HG03575 (cell line): ENCODE data around the gene POU2AF3.
"Not testable (repeated sequence)": the region's sequence is repeated elsewhere in the genome, so short reads cannot be mapped to it uniquely, and the experiment has no call there.

Source experiments
- ATAC-seq: cut with Tn5 transposase; IDR thresholded peaks from one replicate; pipeline ENCODE4 v1.9.1; 2021; ENCODE audit not compliant: unreplicated experiment, insufficient number of reproducible peaks, low FRiP score; ENCODE audit errors: extremely low read depth

Gene POU2AF3, protein sequence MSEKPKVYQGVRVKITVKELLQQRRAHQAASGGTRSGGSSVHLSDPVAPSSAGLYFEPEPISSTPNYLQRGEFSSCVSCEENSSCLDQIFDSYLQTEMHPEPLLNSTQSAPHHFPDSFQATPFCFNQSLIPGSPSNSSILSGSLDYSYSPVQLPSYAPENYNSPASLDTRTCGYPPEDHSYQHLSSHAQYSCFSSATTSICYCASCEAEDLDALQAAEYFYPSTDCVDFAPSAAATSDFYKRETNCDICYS

DNA sequence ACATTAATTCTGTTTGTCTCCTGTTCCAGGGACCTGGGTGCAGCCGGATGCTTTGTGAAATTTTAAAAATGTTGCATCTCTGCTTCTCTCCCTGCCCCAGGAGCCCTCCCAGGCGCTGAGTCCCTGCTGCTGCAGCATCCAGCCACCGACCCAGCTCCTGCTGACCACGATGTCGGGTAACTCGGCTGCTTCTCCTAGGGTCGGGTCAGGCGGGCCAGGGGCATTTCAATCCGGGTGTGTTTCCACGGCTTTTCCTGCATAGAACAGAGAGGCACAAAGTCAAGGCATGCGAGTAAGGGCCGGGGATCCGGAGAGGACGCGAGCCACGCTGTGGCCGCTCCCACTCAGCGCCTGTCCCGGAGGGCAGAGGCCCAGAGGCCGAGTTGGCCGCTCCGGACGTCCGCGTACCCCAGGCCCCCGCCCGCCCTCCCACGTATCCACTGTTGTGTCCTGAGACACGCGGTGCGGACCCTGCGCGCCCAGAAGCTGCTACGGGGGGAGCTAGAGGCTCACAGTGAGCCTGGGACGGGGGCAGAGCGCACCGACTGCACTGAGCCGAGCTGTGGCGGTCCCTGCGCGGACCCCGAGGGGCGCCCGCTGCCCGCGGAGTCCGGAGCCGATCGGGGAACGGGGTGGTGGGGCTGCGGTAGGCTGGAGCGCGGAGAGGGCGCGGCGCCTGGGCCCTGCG, at the start of gene POU2AF3:
TSS of gene POU2AF3 (plus strand) at position 134 of the 688 bp plus-strand sequence. CDS start at position 170, 36 bp downstream.
- ATAC-seq, result no peak

DNA sequence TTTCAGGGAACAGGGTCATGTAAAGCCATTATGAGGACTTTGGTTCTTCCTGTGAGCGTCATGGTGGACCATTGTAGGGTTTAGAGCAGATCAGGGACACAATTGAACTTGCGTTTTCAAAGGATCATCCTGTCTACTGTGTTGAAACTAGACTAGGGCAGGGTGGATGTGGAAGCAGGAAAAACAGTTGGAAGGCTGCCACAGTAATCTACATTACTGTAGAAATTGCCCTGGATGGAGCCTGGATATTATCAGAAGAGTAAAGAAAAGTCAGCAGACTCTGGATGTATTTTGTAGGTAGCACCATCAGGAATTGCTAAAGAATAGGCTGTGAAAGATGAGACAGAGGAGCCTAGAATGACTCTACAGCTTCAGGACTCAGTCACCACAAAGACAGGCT, 47.4 kb upstream of the POU2AF3 start:
- ATAC-seq, result no peak

DNA sequence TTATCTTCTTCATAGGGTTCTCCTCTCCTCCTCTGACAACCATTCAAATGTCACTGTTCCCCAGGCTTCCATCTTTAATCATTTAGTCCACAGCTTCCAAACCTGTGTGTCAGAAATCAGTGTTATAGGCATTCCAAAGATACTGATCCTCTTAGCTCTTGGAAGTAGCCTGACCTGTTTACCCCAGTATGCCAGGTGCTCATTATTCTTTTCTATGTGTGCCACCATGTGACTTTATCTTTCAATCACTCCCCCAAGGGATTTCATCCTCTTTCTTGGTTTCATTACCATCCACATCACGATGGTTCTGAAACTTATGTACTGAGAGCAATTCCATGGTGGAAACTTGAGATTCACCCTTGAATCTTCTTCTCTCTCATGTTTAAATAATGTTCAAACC, 45.2 kb upstream of the POU2AF3 start:
- ATAC-seq, result no peak

DNA sequence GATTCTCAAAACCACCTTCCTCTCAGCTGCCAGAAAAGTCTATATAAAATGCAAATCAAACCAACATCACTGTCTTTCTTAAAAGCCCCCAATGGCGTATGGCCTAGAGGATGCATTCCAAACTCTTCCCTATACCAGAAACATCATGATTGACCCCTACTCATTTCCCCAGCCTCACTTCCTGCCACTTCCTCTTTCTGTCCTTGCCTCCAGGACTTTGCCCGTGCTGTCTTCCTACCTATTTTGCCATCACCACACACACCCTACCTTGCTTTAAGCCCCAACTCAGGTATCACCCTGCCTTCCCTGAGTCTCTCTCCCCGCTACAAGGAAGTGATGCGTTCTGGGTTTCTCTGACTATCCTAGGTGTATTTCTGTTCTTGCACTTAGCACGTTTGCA, 44.7 kb upstream of the POU2AF3 start:
- no peak for ATAC-seq

DNA sequence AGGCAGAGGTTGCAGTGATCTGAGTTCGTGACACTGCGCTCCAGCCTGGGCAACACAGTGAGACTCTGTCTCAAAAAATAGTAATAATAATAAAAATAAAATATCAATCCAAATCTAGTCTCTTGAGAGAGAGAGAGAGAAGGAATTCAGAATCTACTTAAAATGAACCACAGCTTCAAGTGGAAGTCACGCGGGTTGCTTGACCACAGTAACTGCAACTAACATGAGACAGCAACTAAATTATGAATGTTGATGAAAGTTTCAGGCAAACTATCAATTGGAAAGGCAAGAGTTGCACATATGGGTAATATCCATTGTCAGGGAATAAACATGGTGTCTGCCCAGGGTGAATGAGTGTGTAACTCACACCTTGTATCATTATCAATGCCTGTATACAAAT, 40.3 kb upstream of the POU2AF3 start:
- no peak for ATAC-seq

DNA sequence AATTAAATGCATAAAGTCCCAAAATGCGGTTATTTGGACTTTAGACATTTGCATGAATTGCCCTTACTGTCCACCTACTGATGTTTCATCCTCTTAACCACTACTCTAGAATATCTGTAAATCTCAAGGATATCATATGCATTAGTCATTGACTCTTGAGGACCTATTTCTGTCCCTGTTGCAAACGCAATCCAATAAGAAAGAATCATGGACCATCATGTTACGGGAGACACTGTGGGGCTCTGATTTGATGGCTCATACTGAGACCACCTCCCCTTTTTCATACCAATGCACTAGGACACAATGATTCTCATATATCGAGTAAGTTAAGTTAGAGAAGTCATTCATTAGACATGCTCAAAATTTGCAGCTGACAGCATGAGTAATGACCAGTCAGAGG, 38.5 kb upstream of the POU2AF3 start:
- ATAC-seq, result no peak

DNA sequence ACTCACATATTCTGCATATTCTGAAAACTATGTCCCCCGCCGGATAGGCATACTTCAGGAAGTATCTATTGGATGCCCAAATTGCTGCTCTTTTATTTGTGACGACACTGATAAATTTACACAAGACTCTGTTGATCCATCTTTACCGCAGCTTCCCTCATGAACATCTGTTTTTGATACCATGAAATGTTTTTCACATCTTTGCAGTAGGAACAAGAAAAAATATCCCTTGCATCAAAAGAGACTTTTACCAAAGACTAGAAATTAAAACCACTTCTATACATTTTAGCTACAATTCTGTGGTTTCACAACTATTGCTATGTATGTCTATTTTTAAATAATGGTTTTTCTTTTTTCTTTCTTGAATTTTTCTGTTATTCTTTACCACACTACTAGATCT, 37.5 kb upstream of the POU2AF3 start:
- ATAC-seq, result no peak

DNA sequence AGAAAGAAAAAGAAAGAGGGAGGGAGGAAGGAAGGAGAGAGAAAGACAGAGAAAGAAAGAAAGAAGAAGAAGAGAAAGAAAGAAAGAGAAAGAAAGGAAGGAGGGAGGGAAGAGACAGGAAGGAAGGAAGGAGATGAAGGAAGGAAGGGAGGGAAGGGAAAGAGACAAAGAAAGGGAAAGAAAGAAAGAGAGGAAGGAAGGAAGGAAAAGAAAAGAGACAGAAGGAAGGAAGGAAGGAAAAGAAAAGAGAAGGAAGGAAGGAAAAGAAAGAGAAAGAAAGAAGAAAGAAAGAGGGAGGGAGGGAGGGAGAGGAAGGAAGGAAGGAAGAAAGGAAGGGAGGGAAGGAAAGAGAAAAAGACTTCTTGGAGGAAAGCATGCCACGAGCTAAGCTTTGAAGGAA, 33.7 kb upstream of the POU2AF3 start:
- ATAC-seq, result no peak

DNA sequence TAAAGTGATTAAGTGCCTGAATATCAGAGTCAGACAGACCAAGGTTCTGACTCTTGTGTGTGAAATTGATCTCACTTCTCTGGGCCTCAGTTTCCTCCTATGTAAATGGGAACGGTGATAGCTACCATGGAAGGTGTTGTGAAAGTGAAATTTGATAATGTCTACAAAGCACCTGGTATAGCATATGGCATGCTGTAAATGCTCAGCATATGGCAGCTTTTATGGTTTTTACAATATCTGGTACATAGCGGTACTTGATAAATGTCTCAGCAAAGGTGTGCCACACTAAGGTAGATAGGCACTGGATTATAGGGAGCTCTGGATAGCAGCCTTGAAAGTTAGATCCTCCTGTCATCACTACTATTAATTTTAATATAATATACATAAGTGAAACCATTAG, 32.9 kb upstream of the POU2AF3 start:
- ATAC-seq, result no peak

DNA sequence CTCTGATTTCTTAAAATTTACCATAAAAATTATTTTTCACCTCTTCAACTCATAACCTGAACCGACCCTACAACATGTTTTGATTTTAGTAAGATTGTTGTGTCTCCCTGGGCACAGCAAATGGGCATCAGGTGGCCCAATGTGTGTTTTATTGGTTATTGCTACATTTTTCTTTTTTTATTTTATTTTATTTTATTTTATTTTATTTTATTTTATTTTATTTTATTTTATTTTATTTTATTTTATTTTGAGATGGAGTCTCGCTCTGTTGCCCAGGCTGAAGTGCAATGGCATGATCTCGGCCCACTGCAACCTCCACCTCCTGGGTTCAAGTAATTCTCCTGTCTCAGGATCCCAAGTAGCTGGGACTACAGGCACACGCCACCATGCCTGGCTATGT, 30.0 kb upstream of the POU2AF3 start:
- ATAC-seq, result not testable (repeated sequence)

DNA sequence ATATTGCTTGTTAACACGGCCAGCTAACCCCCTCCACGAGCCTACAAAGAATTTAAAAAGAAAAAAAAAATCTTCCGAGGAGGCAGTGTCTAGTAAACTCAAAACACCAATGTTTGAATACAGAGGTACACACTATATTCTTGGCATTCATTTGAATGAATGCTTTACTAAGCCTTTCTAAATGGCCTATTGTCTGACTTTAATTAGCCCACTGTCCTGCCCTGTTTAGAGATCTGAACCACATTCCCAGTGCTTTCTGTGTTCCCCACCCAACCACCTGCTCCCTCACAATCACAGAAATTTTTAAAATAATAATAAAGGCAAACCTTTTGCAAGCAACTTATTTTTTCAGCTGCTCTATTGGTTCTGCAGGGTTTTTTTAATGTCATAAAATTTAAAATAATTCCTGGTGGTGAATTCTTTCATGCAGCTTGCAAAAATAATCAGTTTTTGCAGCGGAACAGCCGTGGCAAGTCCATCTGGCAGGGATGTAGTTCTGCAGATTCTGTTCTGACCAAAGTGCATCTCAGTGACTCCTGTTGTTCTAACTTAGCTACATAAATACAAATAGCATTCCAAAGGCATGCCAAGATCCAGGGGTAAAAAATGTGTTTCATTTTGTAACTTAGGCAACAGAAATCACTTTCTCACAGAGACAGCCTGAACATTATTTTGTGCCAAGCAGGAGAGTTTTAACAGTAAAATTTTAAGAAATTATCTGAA, 29.0 kb upstream of the POU2AF3 start:
- ATAC-seq, result no peak

DNA sequence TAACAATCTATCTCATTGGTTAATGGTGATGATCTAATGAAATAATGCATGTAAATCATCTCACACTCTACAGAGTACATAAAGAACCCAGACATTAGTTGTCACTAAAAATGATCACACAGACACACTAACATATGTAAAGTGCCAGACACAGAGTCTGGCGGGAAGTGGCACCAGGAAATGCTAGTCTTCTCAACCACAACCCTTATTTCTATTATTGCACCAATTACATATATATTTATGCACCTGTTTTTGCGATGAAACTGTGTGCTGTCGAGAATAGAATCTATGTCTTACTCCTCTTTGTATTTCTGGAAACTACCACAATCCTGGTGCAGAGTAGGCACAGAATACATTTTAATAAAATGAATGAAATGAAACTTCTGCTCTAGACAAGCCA, 25.9 kb upstream of the POU2AF3 start:
- no peak for ATAC-seq

DNA sequence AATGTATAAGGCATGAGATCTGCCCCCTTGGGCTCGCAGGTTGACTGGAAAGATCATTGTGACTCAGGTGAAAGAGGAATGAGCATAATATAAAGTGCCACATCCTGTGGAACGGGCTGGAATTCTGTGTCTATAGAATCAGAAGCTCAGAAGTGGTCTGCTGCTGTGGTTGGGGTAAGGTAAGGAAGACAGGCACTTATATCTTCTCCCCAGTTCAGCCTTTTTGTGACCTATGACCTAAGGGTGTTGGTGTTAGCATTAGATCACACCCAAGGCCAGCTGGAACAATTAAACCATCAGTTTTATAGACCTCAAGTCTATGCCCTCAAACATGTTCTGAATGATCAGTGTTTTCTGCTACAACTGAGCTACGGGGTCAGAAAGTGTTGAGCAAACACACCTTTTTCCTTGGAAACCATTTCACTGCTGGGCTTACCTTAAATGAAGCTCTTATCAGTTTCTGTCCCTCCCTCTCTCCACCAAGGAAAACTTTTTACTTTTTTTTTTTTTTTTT, 15.7 kb upstream of the POU2AF3 start:
- no peak for ATAC-seq

DNA sequence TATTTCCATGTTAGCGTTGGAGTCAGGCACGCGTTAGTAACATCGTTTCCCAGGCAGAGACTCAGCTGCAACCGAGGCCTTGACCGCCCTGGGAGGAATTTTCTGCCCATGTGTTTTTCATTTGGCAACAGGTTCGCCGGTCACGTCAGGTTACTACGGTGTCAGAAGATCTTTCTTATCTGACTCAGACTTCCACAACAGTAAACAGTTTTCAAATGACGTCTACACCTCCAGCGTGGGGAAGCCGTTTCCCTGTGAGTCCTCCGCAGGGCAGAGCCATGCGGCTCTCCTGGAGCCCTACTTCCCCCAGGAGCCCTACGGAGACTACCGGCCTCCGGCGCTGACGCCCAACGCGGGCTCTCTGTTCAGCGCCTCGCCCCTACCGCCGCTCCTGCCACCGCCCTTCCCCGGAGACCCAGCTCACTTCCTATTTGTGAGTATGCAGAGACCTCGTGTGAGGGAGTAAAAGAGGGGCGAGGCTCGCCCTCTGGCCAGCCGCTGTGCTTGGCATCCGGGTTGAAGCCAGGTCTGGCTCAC, 14.3 kb upstream of the POU2AF3 start:
- ATAC-seq, result no peak

DNA sequence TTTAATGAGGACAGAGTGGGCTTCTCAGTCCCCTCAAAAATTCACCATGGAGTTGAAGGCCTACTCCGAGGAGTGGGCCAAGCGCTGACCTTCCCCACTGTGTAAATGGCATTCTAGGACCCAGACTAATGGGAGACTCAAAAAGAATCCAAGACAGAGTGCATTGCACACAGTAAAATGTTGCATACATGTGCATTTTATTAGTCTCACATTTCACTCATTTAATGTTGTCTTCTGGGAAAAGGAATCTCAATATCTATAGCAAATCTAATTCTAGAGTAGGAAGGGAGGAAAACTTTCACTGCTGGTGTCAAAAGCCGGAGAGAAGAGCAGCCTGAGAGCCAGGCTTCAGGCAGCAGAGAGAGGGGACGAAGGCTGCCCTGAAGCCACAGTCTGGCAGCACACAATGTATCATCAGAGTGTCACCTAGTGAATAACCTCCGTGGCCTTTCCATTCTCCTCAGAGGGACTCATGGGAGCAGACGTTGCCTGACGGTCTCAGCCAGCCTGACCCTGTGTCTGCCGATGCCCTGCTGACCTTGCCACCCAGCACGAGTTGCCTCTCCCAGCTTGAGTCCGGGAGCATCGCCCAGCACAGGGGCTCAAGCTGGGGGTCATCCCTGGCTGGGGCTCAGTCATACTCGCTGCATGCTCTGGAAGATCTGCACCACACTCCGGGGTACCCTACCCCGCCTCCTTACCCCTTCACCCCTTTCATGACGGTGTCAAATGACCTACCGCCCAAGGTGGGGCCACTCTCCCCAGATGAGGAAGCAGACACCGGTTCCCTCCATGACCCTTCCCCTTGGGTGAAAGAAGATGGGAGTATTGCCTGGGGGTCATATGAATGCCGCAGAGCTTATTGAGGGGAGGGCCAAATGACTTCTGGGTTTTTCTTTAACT, 12.9 kb upstream of the POU2AF3 start:
- ATAC-seq, result no peak

DNA sequence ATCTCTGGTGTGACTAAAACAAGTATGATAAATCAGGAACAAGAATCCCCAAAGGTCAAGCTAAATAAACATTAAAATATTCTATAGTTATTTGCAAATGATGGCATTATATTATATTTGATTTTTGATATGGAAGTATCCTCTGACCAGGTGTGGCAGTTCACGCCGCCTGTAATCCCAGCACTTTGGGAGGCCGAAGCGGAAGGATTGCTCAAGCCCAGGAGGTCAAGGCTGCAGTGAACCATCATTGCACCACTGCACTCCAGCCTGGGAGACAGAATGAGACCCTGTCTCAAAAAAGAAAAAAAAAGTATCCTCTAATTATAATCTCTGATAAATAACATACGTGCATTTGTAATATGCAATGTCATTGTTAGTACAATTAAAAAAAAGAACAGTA, 6.6 kb upstream of the POU2AF3 start:
- ATAC-seq, result no peak

DNA sequence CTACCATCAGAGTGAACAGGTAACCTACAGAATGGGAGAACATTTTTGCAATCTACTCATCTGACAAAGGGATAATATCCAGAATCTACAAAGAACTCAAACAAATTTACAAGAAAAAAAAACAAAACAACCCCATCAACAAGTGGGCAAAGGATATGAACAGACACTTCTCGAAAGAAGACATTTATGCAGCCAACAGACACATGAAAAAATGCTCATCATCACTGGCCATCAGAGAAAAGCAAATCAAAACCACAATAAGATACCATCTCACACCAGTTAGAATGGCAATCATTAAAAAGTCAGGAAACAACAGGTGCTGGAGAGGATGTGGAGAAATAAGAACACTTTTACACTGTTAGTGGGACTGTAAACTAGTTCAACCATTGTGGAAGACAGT, 5.9 kb upstream of the POU2AF3 start:
- ATAC-seq, result not testable (repeated sequence)

DNA sequence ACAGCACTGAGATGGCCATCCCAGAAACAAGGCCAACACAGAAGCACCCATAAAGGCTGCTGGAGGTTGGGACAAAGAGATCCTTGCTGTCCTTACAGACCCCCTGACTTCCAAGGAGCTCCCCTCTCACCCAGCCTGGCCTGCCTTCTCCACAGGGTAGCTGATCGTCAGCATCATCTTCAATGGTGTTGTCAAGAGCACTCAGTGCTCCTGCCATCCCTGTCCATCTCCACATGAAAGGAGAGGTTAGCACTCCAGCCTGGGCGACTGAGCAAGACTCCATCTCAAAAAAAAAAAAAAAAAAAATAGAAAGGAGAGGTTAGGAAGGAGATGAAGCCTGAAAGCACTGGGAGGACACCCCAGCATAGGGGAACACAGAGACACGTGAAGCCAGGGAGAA, 2.1 kb upstream of the POU2AF3 start:
- no peak for ATAC-seq

DNA sequence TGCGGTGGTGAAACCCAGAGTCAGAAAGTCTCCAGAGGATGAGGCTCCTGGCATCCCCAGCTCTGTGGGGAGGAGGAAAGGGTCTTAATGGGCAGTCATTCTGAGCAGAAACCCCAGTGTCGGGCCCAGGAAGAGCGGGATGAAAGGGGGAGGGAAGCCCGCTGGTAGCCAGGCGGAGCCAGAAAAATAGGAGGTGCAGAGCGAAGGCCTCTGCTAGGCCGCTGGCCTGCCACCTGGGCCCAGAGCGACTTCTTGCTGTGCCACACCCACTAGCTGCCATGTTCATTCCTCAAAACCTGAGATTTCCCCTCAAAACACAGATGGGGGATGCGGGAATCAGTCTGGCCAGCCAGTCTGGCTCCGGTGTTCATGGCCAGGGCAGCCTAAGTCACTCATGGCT, 650 bp upstream of the POU2AF3 start:
- no peak for ATAC-seq
